ENCODE measurements around the gene SDR42E1.
"Not testable (repeated sequence)": the region's sequence is repeated elsewhere in the genome, so short reads cannot be mapped to it uniquely, and the experiment has no call there.

The SDR42E1 gene

DNA sequence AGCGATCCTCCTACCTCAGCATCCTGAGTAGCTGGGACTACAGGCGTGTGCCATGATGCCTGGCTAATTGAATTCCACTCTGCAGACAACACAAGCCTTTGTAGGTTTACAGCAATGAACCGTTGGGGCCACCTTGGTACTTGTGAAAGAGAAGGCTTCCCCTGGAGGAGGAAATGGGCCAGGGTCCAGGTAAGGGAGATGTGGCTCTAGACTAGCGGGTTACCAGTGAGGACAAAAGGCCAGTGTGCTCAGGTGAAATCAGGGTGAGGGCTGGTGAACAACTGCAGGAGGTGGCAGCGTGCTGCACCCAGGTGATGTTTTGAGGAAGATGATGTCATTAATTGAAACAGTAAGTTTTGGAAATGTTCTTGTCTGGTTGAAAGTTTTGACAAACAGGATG lies 6.7 kb downstream of the SDR42E1 start:
- Histone ChIP-seq H3K36me3 (ENCODE audit: insufficient read depth, low read length) (no peaks in the 10 kb centered on the region), H3K4me1 (ENCODE audit: insufficient read depth, low read length) (no peaks in the 10 kb centered on the region), H3K9me3 (ENCODE audit: control insufficient read depth, insufficient read depth, low read length) (peaks cover 3% of the 10 kb centered on the region), H3K9ac (ENCODE audit: low read depth, low read length) (no peak overlapping the region)

DNA sequence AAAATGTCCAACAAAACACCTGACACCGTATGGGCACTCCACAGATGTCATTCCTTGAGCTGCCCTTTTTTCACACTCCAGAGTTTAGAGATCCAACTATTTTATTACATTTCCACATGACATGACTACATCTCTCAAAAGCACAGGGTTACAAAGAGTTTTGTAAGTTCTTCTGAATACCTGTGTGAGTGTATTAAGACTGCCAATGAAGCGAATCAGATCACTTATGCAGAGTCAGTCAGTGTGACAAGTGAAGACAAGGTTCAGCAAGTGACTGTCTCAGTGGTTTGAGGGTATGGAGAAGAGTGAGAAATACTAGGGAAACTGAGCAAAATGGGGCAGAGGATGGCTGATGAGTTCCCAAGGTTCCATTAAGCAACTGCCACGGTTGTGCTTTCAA lies 8.4 kb downstream of the SDR42E1 start:
- Histone ChIP-seq H3K36me3 (ENCODE audit: insufficient read depth, low read length) (no peaks in the 10 kb centered on the region), H3K9me3 (ENCODE audit: control insufficient read depth, insufficient read depth, low read length) (no peaks in the 10 kb centered on the region; the same call in 1 of the 2 replicates), H3K9ac (ENCODE audit: low read depth, low read length) (no peak overlapping the region), H3K4me1 (ENCODE audit: insufficient read depth, low read length) (no peaks in the 10 kb centered on the region)

DNA sequence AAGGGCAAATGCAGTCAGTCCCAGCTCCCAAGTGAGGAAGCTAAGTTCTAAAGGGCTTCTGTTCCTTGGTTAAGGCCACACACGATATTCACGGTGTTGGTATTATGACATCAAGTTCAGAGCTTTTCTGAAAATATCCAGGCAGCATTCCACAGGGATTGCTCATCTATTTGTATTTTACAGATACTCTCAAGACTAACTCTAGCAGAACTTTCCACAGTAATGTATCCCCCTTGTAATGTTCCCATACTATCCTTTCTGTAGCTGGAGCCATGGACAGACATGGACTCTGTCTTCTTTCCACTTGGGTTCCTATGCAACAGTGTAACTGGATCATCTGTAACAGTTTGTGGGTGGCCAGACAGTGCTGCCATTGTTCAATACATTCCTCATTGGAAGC lies 13.5 kb downstream of the SDR42E1 start:
- no peak overlapping the region for H3K9ac ChIP-seq (ENCODE audit: low read depth, low read length)
- H3K4me1 ChIP-seq (ENCODE audit: insufficient read depth, low read length): peaks cover 6% of the 10 kb centered on the region; the same call in 1 of the 2 replicates
- no peaks in the 10 kb centered on the region for H3K9me3 ChIP-seq (ENCODE audit: control insufficient read depth, insufficient read depth, low read length)
- no peaks in the 10 kb centered on the region for H3K36me3 ChIP-seq (ENCODE audit: insufficient read depth, low read length)

DNA sequence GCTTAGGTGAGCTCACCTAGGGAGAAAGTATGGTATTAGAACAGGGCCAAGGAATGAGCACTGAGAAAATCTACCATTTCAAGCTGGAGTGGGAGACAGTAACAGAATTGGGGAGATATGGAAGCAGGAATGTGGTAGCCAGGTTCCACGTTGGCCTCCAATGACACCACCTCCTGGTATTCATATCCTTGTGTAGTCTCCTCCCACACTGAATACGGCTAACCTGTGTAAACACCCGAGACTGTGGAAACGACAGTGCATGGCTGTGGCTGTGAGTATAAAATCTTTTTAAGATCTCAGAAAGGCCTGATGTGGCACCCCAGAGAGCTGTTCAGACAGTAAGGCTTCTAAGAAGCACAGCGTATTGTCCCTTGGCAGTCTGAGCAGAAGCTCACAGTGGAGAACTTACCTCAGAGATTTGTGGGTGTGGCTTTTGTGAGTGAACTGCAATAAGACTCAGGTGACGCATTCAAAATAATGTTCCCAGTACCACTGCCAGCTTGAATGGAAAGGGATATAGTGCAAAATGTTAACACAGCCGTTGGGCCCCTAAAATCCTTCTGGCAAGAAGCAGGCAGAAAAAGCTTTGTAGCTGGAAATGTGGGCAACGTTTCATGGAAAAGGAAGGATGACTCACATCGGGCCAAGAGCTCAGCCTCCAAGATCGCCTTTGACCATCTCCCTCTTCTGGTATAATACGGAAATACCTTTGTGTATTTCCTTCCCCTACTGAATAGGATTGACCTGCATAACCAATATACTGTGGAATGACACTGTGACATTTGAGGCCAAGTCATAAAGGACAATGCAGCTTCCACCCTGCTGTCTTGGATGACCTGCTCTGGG lies 14.4 kb downstream of the SDR42E1 start:
- H3K9me3 ChIP-seq (ENCODE audit: control insufficient read depth, insufficient read depth, low read length): no peaks in the 10 kb centered on the region
- H3K9ac ChIP-seq (ENCODE audit: low read depth, low read length): no peak overlapping the region
- H3K36me3 ChIP-seq (ENCODE audit: insufficient read depth, low read length): no peaks in the 10 kb centered on the region
- peaks cover 6% of the 10 kb centered on the region; the same call in 1 of the 2 replicates for H3K4me1 ChIP-seq (ENCODE audit: insufficient read depth, low read length)

DNA sequence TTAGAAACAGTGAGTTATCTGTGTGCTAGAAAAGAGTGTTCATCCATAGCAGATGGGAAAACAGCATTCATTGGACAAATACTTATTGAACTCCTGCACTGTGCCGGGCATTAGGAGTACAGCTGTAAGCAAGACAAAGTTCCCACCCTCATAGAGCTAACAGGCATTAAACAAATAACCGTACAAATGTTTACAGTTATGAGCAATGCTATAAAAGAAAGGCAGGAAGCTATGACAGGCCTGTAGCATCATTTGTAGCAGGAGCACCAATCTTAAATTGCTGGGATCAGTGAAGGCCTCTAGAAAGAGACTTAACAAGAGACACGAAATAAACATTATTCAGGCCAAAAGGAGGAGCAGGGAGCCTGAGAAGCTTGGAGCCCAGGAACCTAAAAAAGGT lies 15.6 kb downstream of the SDR42E1 start:
- H3K36me3 ChIP-seq (ENCODE audit: insufficient read depth, low read length): no peaks in the 10 kb centered on the region
- no peaks in the 10 kb centered on the region for H3K9me3 ChIP-seq (ENCODE audit: control insufficient read depth, insufficient read depth, low read length)
- H3K4me1 ChIP-seq (ENCODE audit: insufficient read depth, low read length): peaks cover 6% of the 10 kb centered on the region; the same call in 1 of the 2 replicates
- no peak overlapping the region for H3K9ac ChIP-seq (ENCODE audit: low read depth, low read length)

DNA sequence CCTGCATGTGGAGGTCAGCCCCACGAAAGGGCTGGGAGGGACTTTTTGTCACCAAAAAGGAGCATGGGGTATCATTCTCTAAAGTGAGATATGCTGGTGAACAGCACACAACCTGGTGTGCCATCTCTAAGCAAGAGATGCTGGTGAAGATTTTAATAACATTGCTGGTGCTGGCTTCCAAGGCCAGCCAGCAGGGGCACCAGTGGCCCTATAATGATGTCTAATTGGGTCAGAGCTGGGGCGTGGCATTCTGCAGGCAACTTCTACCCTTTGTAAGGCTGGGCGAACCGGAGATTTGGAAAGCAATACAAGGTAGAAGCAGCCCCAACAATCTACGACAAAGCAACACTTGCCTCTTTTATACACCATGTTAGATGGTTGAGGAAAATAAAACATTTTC lies 16.8 kb downstream of the SDR42E1 start:
- Histone ChIP-seq H3K9ac (ENCODE audit: low read depth, low read length) (no peak overlapping the region), H3K4me1 (ENCODE audit: insufficient read depth, low read length) (peaks cover 6% of the 10 kb centered on the region; the same call in 1 of the 2 replicates), H3K9me3 (ENCODE audit: control insufficient read depth, insufficient read depth, low read length) (no peaks in the 10 kb centered on the region), H3K36me3 (ENCODE audit: insufficient read depth, low read length) (no peaks in the 10 kb centered on the region)

DNA sequence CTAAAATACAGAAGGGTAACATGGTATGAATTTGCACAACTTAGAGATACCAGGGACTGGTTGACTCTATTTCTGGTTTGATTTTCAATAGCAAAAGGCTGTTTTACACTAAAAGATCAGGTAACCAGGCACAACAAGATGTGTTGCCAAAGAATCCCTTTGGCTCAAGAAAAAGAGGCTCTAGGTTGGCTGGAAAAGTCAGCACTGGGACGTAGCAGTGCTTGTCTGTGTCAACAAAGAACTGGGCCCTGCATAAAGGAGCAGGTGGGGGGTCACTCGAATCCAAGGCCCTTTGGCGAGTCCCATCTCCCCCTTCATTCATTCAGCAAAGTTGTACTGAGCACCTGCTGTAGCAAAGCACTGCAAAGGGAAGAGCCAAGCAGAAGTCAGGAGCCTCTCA lies 18.4 kb downstream of the SDR42E1 start:
- no peak overlapping the region for H3K9ac ChIP-seq (ENCODE audit: low read depth, low read length)
- no peaks in the 10 kb centered on the region for H3K9me3 ChIP-seq (ENCODE audit: control insufficient read depth, insufficient read depth, low read length)
- H3K36me3 ChIP-seq (ENCODE audit: insufficient read depth, low read length): no peaks in the 10 kb centered on the region
- H3K4me1 ChIP-seq (ENCODE audit: insufficient read depth, low read length): peaks cover 6% of the 10 kb centered on the region; the same call in 1 of the 2 replicates

DNA sequence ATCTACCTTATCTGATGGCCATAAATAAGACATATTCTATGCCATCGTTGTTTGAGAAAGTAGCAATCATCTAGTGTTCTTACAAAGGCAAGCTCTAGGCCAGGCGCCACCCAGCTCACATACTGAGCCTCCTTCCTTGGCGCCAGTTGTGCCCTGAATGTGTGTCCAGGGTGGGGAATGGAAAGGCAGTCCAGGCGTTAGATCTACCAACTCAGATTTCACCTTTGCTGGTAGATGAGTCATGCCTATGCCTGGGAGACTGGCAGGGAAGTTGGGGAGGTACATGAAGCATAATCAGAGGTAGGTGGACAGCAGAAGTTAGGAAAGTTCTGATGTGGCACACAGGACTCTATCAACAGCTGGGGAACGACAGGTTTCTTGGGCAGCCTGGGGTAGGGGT lies 23.6 kb downstream of the SDR42E1 start:
- Histone ChIP-seq H3K9me3 (ENCODE audit: control insufficient read depth, insufficient read depth, low read length) (no peaks in the 10 kb centered on the region), H3K4me1 (ENCODE audit: insufficient read depth, low read length) (no peaks in the 10 kb centered on the region), H3K9ac (ENCODE audit: low read depth, low read length) (no peak overlapping the region), H3K36me3 (ENCODE audit: insufficient read depth, low read length) (no peaks in the 10 kb centered on the region)

DNA sequence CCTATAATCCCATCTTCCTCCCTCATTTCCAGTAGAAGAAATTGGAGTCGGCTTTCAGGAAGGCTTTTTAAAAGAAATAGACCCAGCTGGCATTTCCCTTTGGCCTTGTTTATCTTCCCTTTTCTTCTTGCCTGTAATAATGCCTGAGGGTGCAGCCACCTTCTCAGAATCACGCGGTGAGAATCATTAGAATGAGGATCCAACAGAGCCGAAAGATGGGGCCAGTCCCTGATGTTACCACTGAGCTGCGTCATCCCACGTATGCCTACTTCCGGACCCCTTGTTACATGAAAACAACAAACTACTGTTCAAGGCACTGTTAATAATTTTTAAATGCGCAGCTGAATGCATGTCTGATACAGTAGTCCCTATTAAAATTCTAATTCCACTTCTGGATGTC lies 24.1 kb downstream of the SDR42E1 start:
- H3K36me3 ChIP-seq (ENCODE audit: insufficient read depth, low read length): no peaks in the 10 kb centered on the region
- no peaks in the 10 kb centered on the region for H3K4me1 ChIP-seq (ENCODE audit: insufficient read depth, low read length)
- no peak overlapping the region for H3K9ac ChIP-seq (ENCODE audit: low read depth, low read length)
- H3K9me3 ChIP-seq (ENCODE audit: control insufficient read depth, insufficient read depth, low read length): no peaks in the 10 kb centered on the region

DNA sequence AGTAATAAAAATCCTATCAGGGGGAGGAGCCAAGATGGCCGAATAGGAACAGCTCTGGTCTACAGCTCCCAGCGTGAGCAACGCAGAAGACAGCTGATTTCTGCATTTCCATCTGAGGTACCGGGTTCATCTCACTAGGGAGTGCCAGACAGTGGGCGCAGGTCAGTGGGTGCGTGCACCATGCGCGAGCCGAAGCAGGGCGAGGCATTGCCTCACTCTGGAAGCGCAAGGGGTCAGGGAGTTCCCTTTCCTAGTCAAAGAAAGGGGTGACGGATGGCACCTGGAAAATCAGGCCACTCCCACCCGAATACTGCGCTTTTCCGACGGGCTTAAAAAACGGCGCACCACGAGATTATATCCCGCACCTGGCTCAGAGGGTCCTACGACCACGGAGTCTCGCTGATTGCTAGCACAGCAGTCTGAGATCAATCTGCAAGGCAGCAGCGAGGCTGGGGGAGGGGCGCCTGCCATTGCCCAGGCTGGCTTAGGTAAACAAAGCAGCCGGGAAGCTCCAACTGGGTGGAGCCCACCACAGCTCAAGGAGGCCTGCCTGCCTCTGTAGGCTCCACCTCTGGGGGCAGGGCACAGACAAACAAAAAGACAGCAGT lies 33.8 kb downstream of the SDR42E1 start:
- not testable (repeated sequence) for H3K36me3 ChIP-seq (ENCODE audit: insufficient read depth, low read length); H3K4me1 ChIP-seq (ENCODE audit: insufficient read depth, low read length); H3K9ac ChIP-seq (ENCODE audit: low read depth, low read length)
- H3K9me3 ChIP-seq (ENCODE audit: control insufficient read depth, insufficient read depth, low read length): peaks cover 11% of the 10 kb centered on the region

DNA sequence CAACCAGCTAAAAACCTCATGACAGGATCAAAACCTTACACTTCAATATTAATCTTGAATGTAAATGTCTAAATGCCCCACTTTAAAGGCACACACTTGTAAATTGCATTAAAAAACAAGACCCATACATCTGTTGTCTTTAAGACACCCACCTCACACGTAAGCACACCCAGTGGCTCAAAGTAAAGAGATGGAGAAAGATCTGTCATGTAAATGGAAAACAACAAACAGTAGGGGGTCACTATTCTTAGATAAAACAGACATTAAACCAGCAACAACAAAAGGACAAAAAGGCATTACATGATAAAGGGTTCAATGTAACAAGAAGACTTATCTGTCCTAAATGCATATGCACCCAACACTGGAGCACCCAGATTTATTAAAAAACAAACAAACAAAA lies 35.6 kb downstream of the SDR42E1 start:
- peaks cover 13% of the 10 kb centered on the region for H3K9me3 ChIP-seq (ENCODE audit: control insufficient read depth, insufficient read depth, low read length)
- H3K36me3 ChIP-seq (ENCODE audit: insufficient read depth, low read length): no peaks in the 10 kb centered on the region
- H3K4me1 ChIP-seq (ENCODE audit: insufficient read depth, low read length): no peaks in the 10 kb centered on the region
- no peak overlapping the region for H3K9ac ChIP-seq (ENCODE audit: low read depth, low read length)

DNA sequence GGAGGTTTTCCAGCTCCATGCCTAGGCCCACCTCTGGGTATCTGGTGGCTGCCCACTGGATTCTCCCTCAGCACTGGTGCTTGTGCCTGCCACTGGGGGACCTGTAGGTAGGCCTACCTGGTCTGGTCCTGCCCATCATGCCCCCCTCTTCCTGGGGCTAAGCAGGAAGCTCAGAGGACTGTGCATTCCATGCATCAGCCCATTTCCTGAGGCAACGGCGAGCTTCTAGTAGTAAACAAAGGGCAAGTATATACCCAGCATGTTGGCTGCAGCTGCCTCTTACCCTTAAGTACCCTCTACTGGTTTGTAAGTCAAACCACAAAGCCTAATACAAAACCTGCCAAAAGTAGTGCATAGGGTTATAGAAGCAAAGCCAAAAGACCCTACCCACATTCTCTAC lies 37.5 kb downstream of the SDR42E1 start:
- H3K36me3 ChIP-seq (ENCODE audit: insufficient read depth, low read length): no peaks in the 10 kb centered on the region
- peaks cover 13% of the 10 kb centered on the region for H3K9me3 ChIP-seq (ENCODE audit: control insufficient read depth, insufficient read depth, low read length)
- no peaks in the 10 kb centered on the region for H3K4me1 ChIP-seq (ENCODE audit: insufficient read depth, low read length)
- H3K9ac ChIP-seq (ENCODE audit: low read depth, low read length): no peak overlapping the region

DNA sequence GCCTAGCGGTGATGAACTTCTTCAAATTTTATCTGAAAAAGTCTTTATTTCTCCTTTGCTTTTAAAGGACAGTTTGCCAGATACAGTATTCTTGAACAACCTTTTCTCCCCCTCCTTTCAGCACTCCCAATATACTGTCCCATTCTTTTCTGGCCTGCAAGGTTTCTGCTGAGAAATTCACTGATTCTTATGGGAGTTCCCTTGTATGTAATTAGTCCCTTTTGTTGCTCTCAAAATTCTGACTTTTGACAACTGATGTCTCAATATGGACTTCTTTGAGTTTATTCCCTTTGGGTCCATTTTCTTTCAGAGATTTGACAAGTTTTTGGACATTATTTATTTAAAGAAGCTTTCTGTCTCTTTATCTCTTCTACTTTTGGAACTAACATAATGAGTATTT lies 39.4 kb downstream of the SDR42E1 start:
- no peaks in the 10 kb centered on the region for H3K4me1 ChIP-seq (ENCODE audit: insufficient read depth, low read length)
- H3K36me3 ChIP-seq (ENCODE audit: insufficient read depth, low read length): no peaks in the 10 kb centered on the region
- no peak overlapping the region for H3K9ac ChIP-seq (ENCODE audit: low read depth, low read length)
- peaks cover 10% of the 10 kb centered on the region for H3K9me3 ChIP-seq (ENCODE audit: control insufficient read depth, insufficient read depth, low read length)

DNA sequence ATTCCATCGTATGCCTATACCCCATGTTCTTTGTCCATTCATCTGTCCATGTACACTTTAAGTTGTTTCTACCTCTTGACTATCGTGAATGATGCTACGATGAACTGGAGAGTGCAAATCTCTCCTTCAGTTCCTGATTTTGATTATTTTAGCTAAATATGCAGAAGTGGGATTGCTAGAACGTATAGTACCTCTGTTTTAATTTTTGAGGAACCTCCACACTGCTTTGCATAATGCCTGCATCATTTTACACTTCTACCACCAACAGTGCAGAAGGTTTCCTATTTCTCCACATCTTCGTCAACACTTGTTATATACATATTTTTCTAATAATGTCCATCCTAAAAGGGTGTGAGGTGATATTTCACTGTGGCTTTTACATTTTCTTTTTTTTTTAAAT lies 43.9 kb downstream of the SDR42E1 start:
- Histone ChIP-seq H3K36me3 (ENCODE audit: insufficient read depth, low read length) (no peaks in the 10 kb centered on the region), H3K9ac (ENCODE audit: low read depth, low read length) (no peak overlapping the region), H3K4me1 (ENCODE audit: insufficient read depth, low read length) (no peaks in the 10 kb centered on the region), H3K9me3 (ENCODE audit: control insufficient read depth, insufficient read depth, low read length) (0 out of 2 replicates have a peak, but pooled peaks cover 2% of the 10 kb centered on the region)

DNA sequence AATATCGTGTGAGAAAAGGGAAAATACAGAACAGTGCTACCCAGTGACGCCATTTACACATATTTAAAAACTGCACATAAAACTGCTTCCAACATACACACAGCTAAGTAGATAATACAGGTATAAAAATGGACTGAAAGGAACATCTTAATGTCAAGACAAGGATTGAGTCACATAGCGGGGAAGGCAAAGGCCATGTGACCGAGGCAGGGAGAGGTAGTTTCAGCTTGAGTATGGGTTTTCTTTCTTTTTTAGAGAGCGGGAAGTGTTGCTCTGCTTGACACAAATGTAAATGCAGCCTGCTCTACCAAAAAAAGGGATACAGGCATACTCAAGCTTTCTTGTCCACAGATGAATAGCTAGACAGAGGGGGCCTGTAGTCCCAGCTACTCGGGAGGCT lies 46.5 kb downstream of the SDR42E1 start:
- H3K9me3 ChIP-seq (ENCODE audit: control insufficient read depth, insufficient read depth, low read length): no peaks in the 10 kb centered on the region
- H3K4me1 ChIP-seq (ENCODE audit: insufficient read depth, low read length): no peaks in the 10 kb centered on the region
- no peaks in the 10 kb centered on the region for H3K36me3 ChIP-seq (ENCODE audit: insufficient read depth, low read length)
- no peak overlapping the region for H3K9ac ChIP-seq (ENCODE audit: low read depth, low read length)

Measured in ES-I3 (cell line).